Hepatocyte (in vitro differentiated cells): ENCODE data around the gene NAT10. TPM values are rescaled to one million over a fixed set of nuclear protein-coding genes. Genes with fewer than 3 reads are reported as not detected.

Experiments used
- DNase-seq: peaks from one replicate; pipeline ENCODE4 v3.0.0-alpha.2; 2016; ENCODE audit warnings: low spot score
- H2AFZ ChIP-seq: fragments of 200-600 bp; sonication (generic); 2 replicates; pipeline ENCODE4 v1.6.0; 2016; ENCODE audit warnings: antibody characterized with exemption, mild to moderate bottlenecking
- H3K27ac ChIP-seq: fragments of 200-600 bp; sonication (generic); 2 replicates; pipeline ENCODE4 v1.5.1; 2016; ENCODE audit warnings: mild to moderate bottlenecking
- H3K27me3 ChIP-seq: fragments of 200-600 bp; sonication (generic); 2 replicates; pipeline ENCODE4 v1.6.1; 2016
- H3K36me3 ChIP-seq: fragments of 200-600 bp; sonication (generic); replicated peaks from 2 replicates; pipeline ENCODE4 v1.5.1; 2016; ENCODE audit warnings: low read depth; ENCODE audit not compliant: insufficient read depth
- H3K4me1 ChIP-seq: fragments of 200-600 bp; sonication (generic); 2 replicates; pipeline ENCODE4 v1.5.1; 2016; ENCODE audit warnings: mild to moderate bottlenecking, moderate library complexity; ENCODE audit not compliant: insufficient read depth
- H3K4me2 ChIP-seq: fragments of 200-600 bp; sonication (generic); 2 replicates; pipeline ENCODE4 v1.6.0; 2016
- H3K4me3 ChIP-seq: fragments of 200-600 bp; sonication (generic); 2 replicates; pipeline ENCODE4 v1.5.1; 2016; ENCODE audit warnings: mild to moderate bottlenecking
- H3K79me2 ChIP-seq: fragments of 200-600 bp; sonication (generic); 2 replicates; pipeline ENCODE4 v1.6.0; 2017; ENCODE audit warnings: mild to moderate bottlenecking
- H3K9me2 ChIP-seq: fragments of 200-600 bp; sonication (generic); replicated peaks from 2 replicates; pipeline ENCODE4 v1.6.0; 2017; ENCODE audit warnings: mild to moderate bottlenecking; ENCODE audit not compliant: insufficient read depth
- H3K9me3 ChIP-seq: fragments of 200-600 bp; sonication (generic); 2 replicates; pipeline ENCODE4 v1.5.1; 2016; ENCODE audit warnings: low read depth, mild to moderate bottlenecking
- H4K20me1 ChIP-seq: fragments of 200-600 bp; sonication (generic); 2 replicates; pipeline ENCODE4 v1.6.0; 2016; ENCODE audit warnings: mild to moderate bottlenecking; ENCODE audit not compliant: insufficient read depth, poor library complexity, severe bottlenecking
- EZH2 ChIP-seq: fragments of 200-600 bp; sonication (generic); IDR thresholded peaks from 2 replicates; pipeline ENCODE4 v1.6.1; 2016; ENCODE audit warnings: antibody characterized with exemption, mild to moderate bottlenecking, borderline replicate concordance
- EZH2phosphoT487 ChIP-seq: fragments of 200-600 bp; sonication (generic); IDR thresholded peaks from one replicate; pipeline ENCODE4 v1.6.1; 2018; ENCODE audit warnings: antibody characterized with exemption, mild to moderate bottlenecking, low read depth, moderate library complexity; ENCODE audit not compliant: unreplicated experiment, severe bottlenecking
- WGBS: methylation state at CpG from one replicate; pipeline ENCODE4 v1.1.6; 2016; ENCODE audit warnings: low lambda C conversion rate; ENCODE audit errors: missing lambda C conversion rate; 5-methylcytosine and 5-hydroxymethylcytosine counted together
- polyA plus RNA-seq: library from polyadenylated mRNA; unstranded; fragments of >200 nt; fragmentation: Nextera tagmentation; extraction: Ambion mirVana; gene quantifications from 2 replicates; pipeline ENCODE4 v1.2.1, GENCODE V29; 2016
- total RNA-seq: library from RNA; depleted of rRNA; stranded (reverse); fragments of >200 nt; gene quantifications from 2 replicates; pipeline ENCODE4 v1.2.3, GENCODE V29; 2014
- TF ChIP-seq, protein P1 (sequence below): fragments of 200-600 bp; sonication (generic); IDR thresholded peaks from 2 replicates; pipeline ENCODE4 v1.5.1; 2016; ENCODE audit warnings: antibody characterized with exemption, mild to moderate bottlenecking; ENCODE audit not compliant: poor library complexity

The NAT10 gene
- total and polyA plus RNA-seq, 2 experiments from 2014 or later, result 18.3 to 20.5 TPM

DNA sequence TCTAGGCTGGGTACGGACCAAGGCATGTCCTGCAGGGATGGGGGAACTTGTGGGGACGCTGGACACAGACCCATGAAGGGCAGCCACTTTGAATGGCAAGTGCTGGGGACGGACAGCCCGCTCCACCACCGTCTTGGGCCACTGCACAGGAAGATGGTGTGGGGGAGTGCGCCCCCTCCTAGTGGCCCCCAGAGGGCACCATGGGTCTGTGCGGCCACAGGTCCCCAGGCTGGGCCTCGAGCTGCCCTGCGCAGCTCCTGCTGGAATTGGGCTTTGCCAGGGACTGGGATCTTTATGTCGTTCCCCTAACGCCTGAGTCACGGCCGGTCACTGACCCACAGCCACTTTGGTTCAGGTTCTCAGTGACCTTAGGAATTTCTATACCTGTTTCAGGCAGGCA is 44.4 kb downstream of the NAT10 start:
- Histone ChIP-seq H3K9me2 (no peaks in the 10 kb centered on the region), H3K27me3 (no peaks in the 10 kb centered on the region), H4K20me1 (no peaks in the 10 kb centered on the region), H3K79me2 (no peaks in the 10 kb centered on the region), H2AFZ (no peak overlapping the region), H3K4me3 (no peak overlapping the region), H3K4me1 (peaks cover 11% of the 10 kb centered on the region), H3K9me3 (no peaks in the 10 kb centered on the region), H3K4me2 (no peak overlapping the region), H3K27ac (no peak overlapping the region), H3K36me3 (no peaks in the 10 kb centered on the region)
- DNase-seq, result no peak
- TF ChIP-seq, protein P1, sequence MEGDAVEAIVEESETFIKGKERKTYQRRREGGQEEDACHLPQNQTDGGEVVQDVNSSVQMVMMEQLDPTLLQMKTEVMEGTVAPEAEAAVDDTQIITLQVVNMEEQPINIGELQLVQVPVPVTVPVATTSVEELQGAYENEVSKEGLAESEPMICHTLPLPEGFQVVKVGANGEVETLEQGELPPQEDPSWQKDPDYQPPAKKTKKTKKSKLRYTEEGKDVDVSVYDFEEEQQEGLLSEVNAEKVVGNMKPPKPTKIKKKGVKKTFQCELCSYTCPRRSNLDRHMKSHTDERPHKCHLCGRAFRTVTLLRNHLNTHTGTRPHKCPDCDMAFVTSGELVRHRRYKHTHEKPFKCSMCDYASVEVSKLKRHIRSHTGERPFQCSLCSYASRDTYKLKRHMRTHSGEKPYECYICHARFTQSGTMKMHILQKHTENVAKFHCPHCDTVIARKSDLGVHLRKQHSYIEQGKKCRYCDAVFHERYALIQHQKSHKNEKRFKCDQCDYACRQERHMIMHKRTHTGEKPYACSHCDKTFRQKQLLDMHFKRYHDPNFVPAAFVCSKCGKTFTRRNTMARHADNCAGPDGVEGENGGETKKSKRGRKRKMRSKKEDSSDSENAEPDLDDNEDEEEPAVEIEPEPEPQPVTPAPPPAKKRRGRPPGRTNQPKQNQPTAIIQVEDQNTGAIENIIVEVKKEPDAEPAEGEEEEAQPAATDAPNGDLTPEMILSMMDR, result peak; percentile 26
- TF ChIP-seq EZH2phosphoT487, result no peak
- WGBS, result 85% methylated on average over 13 of the region's 13 CpGs

DNA sequence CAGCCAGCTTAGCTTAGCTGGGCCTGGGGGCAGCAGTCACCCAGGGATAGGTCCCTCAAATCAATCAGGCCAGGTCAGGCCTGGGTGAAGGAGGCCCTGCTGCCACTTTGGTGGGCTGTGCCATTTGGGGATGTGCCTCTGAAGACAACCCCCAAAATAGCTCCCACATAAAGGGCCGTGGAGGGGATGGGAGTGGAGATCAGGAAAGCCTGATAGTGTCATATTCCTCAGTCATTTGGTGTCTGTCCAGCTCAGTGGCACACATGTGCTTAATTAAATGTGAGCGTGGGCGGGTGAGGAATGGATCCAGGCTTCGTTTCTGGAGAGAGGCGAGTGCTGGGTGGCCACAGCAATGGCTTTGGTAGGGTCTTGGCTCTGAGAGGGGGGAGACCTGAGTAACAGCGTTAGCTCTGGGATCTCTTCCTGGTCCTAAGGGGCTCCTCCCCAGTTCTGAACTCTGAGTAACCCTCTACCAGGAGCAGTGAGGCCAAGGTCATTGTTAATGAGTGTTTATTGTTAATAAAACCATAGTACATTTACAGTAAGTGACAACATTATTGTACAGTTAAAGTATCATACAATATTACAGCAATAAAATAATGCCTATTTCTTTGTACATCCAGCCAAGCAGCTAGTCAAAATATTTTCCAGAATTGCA is 45.2 kb downstream of the NAT10 start:
- Histone ChIP-seq H3K27me3 (no peaks in the 10 kb centered on the region), H4K20me1 (no peaks in the 10 kb centered on the region), H3K79me2 (no peaks in the 10 kb centered on the region), H3K9me3 (no peaks in the 10 kb centered on the region), H3K4me1 (peaks cover 11% of the 10 kb centered on the region), H3K4me3 (no peak overlapping the region), H2AFZ (no peak overlapping the region), H3K9me2 (no peaks in the 10 kb centered on the region), H3K27ac (no peak overlapping the region), H3K4me2 (no peak overlapping the region), H3K36me3 (no peaks in the 10 kb centered on the region)
- DNase-seq, result no peak
- 56% methylated on average over 6 of the region's 6 CpGs for WGBS
- TF ChIP-seq EZH2 (no peak), EZH2phosphoT487 (no peak)
- TF ChIP-seq, protein P1, result no peak

DNA sequence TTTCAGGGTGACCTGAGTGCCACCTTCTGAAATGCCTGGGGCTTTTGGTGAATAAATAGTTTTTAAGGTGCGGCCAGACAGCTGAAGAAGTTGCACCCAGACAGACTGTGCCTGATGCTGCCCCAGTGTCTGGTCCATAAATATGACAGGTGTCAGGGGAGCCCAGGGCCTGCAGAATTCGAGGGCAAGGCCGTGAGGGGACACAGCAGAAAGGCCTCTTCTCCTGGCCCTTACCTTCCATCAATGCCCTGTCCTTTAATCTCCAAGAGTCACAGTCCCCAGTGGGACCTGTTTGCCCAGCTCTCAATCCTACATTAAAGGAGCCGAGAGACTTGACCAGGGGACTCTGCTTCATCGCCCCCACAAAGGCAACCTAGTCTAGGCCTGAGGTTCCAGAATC is 45.7 kb downstream of the NAT10 start:
- peaks cover 11% of the 10 kb centered on the region for H3K4me1 ChIP-seq
- no peaks in the 10 kb centered on the region for H3K36me3 ChIP-seq
- WGBS, result 95% methylated on average over 5 of the region's 5 CpGs
- H3K27me3 ChIP-seq, result no peaks in the 10 kb centered on the region
- no peaks in the 10 kb centered on the region for H4K20me1 ChIP-seq
- no peaks in the 10 kb centered on the region for H3K79me2 ChIP-seq
- no peak for DNase-seq
- H2AFZ ChIP-seq, result no peak overlapping the region
- H3K4me2 ChIP-seq, result no peak overlapping the region
- TF ChIP-seq EZH2phosphoT487 (no peak), EZH2 (no peak)
- TF ChIP-seq, protein P1, result no peak
- H3K9me2 ChIP-seq, result no peaks in the 10 kb centered on the region
- H3K9me3 ChIP-seq, result no peaks in the 10 kb centered on the region
- H3K4me3 ChIP-seq, result no peak overlapping the region
- H3K27ac ChIP-seq, result no peak overlapping the region
